G401.6 (cell line): Measurements from ENCODE around the gene PDGFD.

Experiments used
- FAIRE-seq: peaks from 2 replicates; lab custom pipeline; 2012; peaks lifted over from hg19 to GRCh38; lab: Jason Lieb, UNC

PDGFD gene

GRCh38 chr11:103958475-103959215 is 205.3 kb downstream of the PDGFD start:
- FAIRE-seq: no peak

DNA sequence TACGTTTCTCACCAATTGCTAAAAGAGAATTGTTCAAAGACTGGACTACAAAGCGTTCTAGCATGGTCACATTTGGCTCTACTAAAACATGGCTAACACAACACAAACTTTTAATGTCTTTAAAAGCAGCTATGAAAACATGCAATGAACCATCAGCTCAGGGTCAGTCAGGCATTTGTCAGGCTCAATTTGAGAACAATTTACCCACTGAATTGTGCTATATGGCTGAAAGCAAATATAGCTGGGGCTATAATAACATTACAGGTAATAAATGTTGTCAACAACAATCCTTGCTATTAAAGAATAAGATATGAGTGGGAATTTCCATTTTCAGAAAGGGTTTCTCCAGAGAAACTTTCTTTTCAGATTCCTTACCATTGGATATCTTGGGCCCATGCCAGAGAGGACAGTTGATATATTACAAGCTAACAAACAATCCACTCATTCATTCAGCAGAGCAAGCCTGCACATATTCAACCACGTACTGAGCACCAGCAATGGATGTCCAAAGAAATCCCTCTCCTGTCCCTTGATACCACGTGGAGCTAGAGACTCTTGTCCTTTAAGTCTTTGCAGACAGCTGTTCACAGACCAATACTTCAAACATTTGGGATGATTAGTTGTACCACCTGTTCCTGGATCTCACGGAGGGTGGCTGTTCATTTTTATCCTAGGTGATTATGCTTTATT is 210.0 kb downstream of the PDGFD start:
- FAIRE-seq: no peak

GRCh38 chr11:103949781-103950180 is 214.2 kb downstream of the PDGFD start:
- no peak for FAIRE-seq

DNA sequence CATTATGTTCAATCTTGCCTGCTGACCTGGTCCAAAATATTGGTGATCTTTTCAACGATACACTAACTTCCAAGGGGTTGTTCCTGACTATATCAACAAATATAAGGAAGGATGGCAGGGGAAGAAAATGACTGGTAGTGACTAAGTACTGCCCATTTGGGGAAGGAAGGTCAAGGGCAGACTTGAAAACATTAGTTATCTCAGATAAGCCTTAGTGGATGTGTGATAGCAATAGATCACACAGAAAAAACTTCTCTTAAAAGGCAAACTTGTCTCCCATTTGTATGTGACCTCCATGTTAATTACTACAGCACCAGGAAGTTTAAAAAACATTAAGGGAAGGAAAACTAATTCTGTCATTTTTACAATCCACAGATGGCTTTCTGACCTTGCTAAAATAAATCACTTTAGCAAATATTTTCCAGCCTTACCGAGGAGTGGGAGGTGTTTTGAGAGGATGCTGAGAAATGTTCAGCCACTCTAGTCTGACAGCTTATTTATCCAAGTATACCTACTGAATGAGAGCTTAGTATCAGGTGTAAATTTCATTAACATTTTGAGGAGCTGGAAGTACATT is 215.7 kb downstream of the PDGFD start:
- FAIRE-seq: no peak

GRCh38 chr11:103947546-103947919 is 216.4 kb downstream of the PDGFD start:
- no peak for FAIRE-seq

DNA sequence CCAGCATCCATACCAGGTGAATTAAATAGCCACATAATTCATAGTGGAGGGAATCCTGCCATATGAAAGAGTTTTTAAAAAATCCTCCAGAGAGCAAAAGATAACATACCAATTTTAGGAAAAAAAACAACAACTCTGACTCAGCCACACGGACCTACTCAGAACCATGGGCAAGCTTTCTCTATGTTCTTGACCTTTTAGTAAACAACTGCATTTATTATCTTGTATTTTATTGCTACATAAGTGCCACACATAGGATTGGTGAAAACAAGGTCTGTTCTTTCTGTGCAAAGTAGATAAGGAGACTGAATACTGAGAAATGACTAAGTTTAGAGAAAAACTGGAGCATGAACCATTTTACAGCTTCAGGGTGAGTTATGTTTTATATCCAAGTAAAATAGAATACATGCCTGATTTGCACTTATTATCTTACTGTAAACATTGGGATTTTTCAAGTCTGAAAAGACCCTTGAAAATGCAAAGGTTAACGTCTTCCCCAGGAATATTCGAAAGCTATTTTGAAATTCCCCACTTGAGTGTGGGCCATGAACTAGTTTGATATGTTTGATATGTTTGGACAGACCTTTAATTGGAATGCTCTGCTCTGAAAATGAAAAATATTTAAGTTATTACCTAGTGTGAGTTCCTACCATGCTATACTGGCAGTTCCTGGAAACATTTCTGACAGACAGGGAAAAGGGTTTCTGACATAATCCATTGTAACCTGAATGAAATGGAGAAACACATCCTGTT is 217.0 kb downstream of the PDGFD start:
- no peak for FAIRE-seq

DNA sequence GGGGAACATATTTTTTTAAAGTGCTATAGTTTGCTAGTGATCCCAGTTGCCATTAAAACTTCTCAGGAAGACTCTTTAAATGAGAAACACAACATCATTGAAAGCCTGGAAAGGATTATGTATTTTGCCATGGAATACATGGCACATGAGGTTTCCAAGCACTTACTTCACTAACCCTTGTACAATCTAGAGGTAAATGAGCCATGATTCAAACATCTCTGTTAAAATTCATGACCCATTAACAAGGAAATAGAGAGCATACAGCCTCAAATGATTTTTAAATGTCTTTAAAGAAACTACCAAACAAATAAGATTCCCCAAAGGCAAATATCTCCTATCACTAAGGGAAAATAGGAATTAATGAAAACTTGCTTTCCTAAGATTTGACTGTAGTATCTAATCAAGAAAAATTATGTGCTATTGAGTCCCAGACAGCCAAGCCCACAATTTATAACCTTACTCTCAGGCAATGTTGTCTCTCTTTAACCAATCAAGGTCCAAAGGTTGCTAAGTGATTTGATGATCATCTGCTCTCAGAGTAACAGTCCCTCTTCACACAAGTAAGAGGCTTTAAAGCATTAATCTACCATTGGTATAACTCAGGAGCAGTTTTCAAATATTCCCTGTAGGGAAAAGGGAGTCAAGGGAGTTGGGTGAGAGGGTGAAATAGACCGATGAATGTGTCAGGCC is 219.6 kb downstream of the PDGFD start:
- no peak for FAIRE-seq

DNA sequence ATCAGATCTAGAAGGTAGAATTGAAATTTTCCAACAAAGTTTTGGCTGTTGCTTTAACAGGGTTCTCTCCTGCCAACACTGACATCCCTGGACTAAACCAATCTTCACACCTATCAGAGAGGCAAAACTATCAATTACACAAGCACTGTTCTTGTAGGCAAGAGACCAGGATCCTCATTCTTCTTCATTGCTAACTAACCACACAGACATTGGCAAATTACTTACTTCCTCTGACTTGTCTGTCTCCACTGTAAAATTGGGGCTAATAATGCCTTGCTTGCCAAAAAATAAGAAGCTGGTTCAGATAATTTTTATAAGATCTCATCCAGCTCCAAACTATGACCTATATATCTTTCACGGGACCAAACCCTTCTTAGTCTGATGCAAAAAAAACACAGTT is 221.3 kb downstream of the PDGFD start:
- no peak for FAIRE-seq

DNA sequence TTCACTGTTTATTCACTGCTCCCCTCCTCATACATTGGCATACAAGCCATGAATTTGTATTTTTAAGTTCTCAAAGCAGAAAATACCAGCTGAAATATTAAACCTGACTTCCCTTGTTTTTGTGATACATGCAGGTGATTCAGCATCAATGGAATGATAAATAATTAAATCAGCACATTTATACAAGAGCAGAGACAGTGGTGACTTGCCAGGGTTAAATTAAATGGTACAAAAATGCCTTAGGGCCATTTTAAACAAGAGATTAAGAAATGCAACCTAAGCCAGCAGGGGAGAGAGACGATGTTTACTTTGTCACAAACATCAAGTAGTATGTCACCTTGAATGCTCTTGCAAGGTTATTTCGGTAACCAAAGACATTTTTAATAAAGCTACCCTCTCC is 223.4 kb downstream of the PDGFD start:
- no peak for FAIRE-seq

DNA sequence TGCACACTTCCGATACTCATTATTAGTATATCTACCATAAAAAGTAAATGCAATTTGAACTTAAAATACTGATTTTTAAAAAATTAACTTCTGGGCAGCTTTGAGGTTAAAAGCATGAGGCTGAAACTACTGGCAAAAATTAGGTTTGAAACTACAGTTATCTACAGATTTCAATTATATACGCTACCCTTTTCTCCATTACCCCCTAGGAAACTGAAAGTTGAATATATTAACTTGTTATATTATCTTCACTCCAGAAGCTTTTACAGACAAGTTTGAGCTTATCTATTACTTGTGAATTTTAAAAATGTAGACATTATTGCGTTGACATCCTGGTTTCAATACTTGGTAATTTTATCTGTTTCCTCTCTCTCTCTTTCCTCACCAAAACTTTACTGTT is 224.3 kb downstream of the PDGFD start:
- FAIRE-seq: no peak

DNA sequence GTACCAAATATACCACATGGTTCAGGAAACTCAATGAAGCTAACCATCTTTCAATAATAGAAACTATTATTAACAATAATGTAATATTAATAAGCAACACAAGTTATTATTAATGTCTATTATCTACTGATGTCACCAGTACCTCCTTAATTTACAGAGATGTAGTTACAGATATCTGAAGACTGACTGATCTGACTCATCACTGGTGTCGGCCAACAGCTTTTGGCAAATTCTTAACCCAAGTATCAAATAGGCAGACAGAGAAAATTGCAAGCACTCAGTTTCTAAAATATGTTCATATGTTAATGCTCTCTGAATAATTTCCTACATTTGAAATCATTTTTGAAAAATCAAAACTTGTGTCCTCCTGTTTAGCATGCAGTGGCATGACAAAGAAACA is 227.9 kb downstream of the PDGFD start:
- FAIRE-seq: no peak

DNA sequence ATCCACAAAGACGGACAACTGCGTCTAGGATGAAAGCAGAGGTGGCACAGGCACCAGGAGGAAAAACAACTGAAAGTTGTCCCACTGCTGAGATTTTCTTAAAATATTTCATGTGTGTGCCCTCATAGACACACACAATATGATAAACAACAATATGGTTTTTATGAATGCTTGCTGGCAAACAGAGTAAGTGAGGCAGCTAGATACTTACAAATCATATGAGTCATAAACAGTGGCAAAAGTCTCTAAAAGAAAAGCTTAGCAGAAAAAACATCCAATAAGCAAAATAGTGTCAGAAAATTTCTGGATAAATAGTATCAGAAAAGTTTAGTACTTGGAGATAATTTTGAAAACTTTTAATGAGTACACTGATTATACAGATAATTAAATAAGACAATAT is 228.7 kb downstream of the PDGFD start:
- FAIRE-seq: no peak

GRCh38 chr11:103929170-103929903 is 234.6 kb downstream of the PDGFD start:
- no peak for FAIRE-seq

DNA sequence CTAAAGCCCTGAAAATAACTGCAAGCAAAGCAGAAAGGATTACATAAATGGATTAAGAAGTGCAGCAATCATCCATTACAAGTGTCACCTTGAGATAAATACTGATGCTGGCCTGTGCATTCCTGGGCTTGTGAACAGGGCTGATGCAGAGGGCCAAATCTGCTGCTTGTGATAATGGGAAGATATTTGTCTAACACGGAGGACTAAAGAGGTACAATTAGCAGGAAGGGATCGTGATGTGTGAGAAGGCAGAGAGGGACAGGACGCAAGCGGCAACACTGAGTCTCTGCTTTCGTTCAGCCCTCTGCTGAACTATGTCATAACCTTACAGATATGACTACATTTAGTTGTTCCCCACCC is 235.2 kb downstream of the PDGFD start:
- no peak for FAIRE-seq

- no peak for FAIRE-seq
Measured at GRCh38 chr11:103928040-103928801, 235.7 kb downstream of the PDGFD start.

DNA sequence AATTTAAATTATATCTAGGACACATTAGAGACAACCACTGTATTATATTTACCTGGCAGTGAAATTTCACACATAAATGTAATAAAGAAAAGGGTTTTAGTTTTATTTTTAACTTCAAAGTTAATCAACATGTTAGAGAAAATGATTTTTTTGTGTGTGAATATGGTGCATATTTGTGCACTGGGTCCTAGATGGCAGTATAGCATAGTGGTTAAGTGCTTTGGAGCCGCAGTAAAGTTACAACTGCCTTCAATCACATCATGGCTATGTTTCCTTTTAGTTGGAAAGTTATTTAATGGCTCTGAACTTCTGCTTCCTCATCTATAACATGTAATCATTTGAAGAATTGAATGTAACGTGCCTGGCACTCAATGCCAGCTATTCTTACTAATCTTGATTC is 236.4 kb downstream of the PDGFD start:
- FAIRE-seq: no peak

GRCh38 chr11:103926990-103927389 is 237.0 kb downstream of the PDGFD start:
- no peak for FAIRE-seq

- FAIRE-seq: no peak
Measured at GRCh38 chr11:103924166-103925013, 239.6 kb downstream of the PDGFD start.

DNA sequence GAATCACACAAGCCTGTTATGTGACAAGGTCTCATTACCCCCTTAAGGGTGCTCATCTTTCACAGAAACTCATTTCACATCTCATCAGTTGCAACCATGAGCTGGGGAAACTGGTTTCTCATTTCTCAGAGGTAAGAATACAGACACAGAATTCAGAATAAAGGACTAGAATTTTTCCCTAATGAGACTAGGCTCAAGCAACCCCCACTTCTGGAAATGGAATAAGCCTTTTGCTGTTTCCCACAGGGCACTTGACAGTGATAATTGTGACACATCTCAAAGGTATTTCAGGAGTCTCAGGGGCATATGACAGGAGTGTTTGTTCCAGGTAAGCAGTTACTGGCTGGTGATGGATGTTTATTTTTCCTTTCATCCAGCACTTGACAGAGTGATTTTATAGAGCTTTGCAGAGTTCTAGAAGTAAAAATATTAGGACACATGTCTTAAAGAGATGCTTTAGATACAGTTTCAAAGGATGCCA is 240.5 kb downstream of the PDGFD start:
- no peak for FAIRE-seq

DNA sequence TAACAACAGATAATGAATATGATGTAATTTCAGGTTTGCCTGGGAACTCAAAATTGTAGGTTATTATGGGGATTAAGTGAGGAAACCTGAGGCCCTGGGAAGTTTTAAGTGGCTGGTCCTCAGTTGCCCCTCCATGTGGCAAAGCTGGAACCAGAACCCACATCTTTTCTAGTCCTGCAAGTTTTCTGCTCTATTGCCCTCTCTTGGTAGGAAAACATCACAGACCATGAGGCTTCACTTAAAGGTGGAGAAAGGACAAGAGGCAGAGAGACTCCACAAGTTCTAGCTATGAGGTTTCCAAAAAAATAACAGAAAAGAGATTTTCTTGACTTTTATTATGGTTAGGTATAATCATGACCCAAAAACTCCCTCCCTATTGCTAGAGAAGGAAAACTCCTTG is 243.0 kb downstream of the PDGFD start:
- no peak for FAIRE-seq
